IPS-18c (cell line): ENCODE data around the gene PANK4.
"Not testable (repeated sequence)": the region's sequence is repeated elsewhere in the genome, so short reads cannot be mapped to it uniquely, and the experiment has no call there.

Experiments
- H3K4me3 ChIP-seq: 2 replicates; pipeline ENCODE4 v1.7.0; 2013; ENCODE audit warnings: low read depth, mild to moderate bottlenecking, low read length, moderate library complexity; ENCODE audit not compliant: insufficient read depth
- H3K9me3 ChIP-seq: one replicate; pipeline ENCODE4 v1.6.1; 2013; ENCODE audit warnings: mild to moderate bottlenecking, low read length, moderate library complexity; ENCODE audit not compliant: control insufficient read depth, insufficient read depth

Gene PANK4

GRCh38 chr1:2549367-2550029 is 23.1 kb upstream of the PANK4 start:
- H3K9me3 ChIP-seq, H3K4me3 ChIP-seq: not testable (repeated sequence)

GRCh38 chr1:2548068-2548589 is 21.7 kb upstream of the PANK4 start:
- Histone ChIP-seq H3K9me3 (peaks cover 2% of the 10 kb centered on the region), H3K4me3 (no peak overlapping the region)

GRCh38 chr1:2547210-2548067 is 21.0 kb upstream of the PANK4 start:
- H3K4me3 ChIP-seq, result peak overlapping the region; percentile 82
- H3K9me3 ChIP-seq, result peaks cover 2% of the 10 kb centered on the region

GRCh38 chr1:2546515-2547209 is 20.3 kb upstream of the PANK4 start:
- H3K9me3 ChIP-seq, result peaks cover 2% of the 10 kb centered on the region
- H3K4me3 ChIP-seq, result peak overlapping the region; percentile 82

- peaks cover 2% of the 10 kb centered on the region for H3K9me3 ChIP-seq
- H3K4me3 ChIP-seq, result peak overlapping the region; percentile 82
Measured at GRCh38 chr1:2545754-2546514, 19.5 kb upstream of the PANK4 start.

- peaks cover 2% of the 10 kb centered on the region for H3K9me3 ChIP-seq
- H3K4me3 ChIP-seq, result no peak overlapping the region
Measured at GRCh38 chr1:2544875-2545640, 18.7 kb upstream of the PANK4 start.

- H3K4me3 ChIP-seq, result no peak overlapping the region; the same call in 1 of the 2 replicates
- peaks cover 2% of the 10 kb centered on the region for H3K9me3 ChIP-seq
Measured at GRCh38 chr1:2544093-2544874, 17.9 kb upstream of the PANK4 start.

GRCh38 chr1:2543543-2544092 is 17.2 kb upstream of the PANK4 start:
- H3K9me3 ChIP-seq, result peaks cover 2% of the 10 kb centered on the region
- H3K4me3 ChIP-seq, result no peak overlapping the region; the same call in 1 of the 2 replicates

- Histone ChIP-seq H3K9me3 (peaks cover 2% of the 10 kb centered on the region), H3K4me3 (no peak overlapping the region)
Measured at GRCh38 chr1:2542246-2542915, 16.0 kb upstream of the PANK4 start.

- H3K9me3 ChIP-seq, result peaks cover 2% of the 10 kb centered on the region
- H3K4me3 ChIP-seq, result no peak overlapping the region
Measured at GRCh38 chr1:2541619-2542245, 15.3 kb upstream of the PANK4 start.

GRCh38 chr1:2540816-2541492 is 14.6 kb upstream of the PANK4 start:
- Histone ChIP-seq H3K9me3 (no peaks in the 10 kb centered on the region), H3K4me3 (no peak overlapping the region)

- Histone ChIP-seq H3K4me3 (no peak overlapping the region), H3K9me3 (peaks cover 2% of the 10 kb centered on the region)
Measured at GRCh38 chr1:2539312-2539907, 13.0 kb upstream of the PANK4 start.

- Histone ChIP-seq H3K4me3 (no peak overlapping the region), H3K9me3 (peaks cover 2% of the 10 kb centered on the region)
Measured at GRCh38 chr1:2538872-2539271, 12.5 kb upstream of the PANK4 start.

GRCh38 chr1:2538376-2538775 is 12.0 kb upstream of the PANK4 start:
- Histone ChIP-seq H3K9me3 (peaks cover 2% of the 10 kb centered on the region), H3K4me3 (no peak overlapping the region)
